DLD1 (cell line): ENCODE data around the gene RTP5.

ENCODE experiments used
- in situ Hi-C: cut with HindIII; loops from 2 replicates; pipeline ENCODE4 v1.10.0; 2017; ENCODE audit warnings: low sequenced_read_pairs

The RTP5 gene

DNA sequence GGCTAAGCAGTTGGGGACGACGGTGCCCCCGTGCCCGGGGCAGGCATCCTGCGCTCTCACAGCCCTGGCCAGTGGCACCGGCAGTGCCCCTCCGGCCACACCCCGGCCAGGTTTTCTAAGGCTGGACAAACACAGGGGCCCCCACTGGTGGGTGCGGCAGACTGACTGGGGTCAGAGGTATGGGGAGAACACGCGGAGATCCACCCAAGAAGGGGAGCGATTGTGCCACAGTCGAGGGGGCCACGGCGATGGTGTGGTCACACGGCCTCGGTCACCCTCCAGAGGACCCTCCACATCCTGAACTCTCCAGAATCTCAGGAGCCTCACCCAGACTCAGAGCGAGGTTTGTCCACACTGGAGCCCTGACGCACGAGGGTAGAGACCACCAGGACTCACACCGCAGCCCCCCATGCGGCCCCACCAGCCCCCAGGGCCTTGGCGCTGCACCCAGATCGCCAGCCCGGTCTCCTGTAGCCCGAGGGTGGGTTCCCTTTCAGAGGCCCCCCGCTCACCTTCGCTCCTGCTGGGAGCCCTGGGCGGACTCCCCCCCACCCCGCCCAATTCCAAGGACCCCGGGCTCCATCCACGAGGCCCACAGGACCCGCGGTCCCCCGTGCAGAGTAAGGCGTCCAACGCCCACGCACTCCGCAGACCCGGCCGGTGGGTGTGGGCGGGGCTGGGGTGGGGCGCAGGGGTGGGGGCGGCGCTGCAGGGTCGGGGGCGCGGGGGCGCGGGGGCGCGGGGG lies 26.0 kb upstream of the RTP5 start:
- in situ Hi-C loops = no loop called here

DNA sequence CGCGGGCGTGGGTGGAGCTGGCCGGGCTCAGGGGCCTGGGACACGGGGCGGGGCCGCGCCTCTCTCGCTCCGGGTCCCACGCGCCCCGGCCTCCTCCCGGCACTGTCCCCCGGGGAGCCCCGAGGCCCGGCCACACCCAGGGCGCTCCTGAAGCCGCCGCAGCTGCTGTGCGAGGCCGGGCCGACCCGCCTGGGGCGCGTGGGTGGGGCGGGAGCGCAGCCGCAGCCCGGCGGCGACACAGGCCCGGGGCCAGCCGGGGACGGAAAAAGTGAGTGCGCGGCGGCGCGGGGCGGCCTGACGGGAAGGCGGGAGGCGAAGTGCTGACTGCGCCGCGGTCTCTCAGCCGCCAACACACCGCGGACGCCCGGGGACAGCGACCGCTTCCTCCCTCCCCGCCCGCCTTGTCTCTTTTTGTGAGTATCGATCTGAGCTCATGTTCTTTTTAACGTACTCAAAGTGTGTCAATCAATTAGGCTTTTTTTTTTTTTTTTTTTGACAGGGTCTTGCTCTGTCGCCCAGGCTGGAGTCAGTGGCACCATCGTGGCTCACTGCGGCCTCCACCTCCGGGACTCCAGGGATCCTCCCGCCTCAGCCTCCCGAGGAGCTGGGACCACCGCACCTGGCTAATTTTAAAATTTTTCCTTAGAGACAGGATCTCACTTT lies 25.3 kb upstream of the RTP5 start:
- in situ Hi-C loops = no loop called here

DNA sequence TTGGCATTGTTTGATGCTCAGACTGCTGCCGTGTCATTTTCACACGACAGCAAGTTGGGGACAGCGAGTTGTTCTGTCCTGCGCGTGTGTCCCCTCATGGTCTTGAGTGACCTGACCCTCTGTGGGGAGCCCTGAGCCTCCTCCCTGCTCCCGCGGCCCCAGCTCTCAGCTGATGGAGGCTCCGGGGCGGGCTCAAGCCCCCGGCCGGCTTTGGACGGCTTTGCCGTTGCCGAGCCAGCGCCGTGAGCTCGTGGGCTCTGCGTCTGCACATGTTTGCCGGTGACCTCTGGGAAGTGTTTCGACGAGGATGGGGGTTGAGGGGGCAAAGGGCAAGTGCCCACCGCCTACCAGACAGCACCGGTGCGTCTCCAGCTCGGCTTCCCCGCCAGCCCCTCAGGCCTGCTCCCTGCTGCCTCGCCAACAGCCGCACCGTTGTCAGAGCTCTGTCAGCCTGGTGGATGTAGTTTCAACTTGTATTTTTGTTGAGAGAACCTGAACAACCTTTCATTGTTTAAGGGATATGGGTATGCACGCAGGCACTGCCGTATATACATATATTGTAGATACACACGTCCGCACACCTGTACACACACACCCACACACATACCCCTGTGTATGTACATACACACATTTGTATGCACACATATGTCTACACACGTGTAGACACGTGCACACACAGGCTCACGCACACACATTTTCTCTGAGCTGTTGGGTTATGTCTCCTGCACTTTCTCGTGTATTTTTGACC lies 24.5 kb upstream of the RTP5 start:
- in situ Hi-C loops = no loop called here

DNA sequence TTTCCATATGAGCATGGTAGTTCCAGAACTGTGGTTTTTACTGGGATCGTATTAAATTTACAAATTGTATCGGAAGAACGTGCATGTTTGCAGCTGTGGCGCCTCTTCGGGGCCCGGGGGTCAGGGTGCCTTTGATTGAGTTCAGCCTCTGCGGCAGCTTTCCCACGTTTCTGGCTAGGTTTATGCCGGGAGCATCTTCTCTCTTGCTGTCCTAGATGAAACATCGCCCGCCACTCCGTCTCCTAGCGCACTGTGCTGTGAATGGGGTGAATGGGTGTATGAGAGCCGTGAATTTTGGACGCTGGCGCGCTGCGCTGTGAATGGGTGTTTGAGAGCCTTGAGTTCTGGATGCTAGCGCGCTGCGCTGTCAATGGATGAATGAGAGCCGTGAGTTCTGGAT lies 23.1 kb upstream of the RTP5 start:
- in situ Hi-C loops = no loop called here

DNA sequence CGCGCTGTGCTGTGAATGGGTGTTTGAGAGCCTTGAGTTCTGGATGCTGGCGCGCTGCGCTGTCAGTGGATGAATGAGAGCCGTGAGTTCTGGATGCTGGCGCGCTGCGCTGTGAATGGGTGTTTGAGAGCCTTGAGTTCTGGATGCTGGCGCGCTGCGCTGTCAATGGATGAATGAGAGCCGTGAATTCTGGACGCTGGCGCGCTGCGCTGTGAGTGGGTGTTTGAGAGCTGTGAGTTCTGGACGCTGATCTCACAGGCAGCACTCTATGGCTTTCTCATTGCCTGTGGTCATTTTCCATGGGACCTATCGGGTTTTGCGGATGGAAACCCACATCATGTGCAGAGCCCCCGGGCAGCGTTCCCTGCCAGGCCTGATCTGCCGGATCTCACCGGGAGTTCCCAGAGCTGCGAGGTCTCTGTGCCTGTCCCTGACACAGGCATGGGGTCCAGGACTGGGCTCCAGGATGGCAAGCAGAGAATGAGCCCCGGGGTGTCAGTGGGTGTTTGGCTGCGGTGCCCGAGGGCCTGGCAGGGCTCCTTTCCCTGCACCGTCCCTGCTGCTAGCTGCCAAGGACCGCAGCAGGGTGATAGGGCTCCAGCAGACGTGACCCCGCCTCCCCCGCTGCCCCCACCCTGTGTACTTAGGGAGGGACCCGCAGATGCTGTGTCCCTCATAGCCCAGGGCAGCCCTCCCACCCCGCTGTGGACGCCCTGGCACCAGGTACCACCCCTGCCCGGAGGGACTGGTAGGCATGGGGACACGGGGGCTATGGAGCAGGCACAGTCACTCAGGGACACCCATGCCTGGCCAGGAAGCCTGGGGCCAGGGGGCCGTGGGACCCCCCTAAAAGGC lies 20.5 kb upstream of the RTP5 start:
- in situ Hi-C loops = no loop called here

DNA sequence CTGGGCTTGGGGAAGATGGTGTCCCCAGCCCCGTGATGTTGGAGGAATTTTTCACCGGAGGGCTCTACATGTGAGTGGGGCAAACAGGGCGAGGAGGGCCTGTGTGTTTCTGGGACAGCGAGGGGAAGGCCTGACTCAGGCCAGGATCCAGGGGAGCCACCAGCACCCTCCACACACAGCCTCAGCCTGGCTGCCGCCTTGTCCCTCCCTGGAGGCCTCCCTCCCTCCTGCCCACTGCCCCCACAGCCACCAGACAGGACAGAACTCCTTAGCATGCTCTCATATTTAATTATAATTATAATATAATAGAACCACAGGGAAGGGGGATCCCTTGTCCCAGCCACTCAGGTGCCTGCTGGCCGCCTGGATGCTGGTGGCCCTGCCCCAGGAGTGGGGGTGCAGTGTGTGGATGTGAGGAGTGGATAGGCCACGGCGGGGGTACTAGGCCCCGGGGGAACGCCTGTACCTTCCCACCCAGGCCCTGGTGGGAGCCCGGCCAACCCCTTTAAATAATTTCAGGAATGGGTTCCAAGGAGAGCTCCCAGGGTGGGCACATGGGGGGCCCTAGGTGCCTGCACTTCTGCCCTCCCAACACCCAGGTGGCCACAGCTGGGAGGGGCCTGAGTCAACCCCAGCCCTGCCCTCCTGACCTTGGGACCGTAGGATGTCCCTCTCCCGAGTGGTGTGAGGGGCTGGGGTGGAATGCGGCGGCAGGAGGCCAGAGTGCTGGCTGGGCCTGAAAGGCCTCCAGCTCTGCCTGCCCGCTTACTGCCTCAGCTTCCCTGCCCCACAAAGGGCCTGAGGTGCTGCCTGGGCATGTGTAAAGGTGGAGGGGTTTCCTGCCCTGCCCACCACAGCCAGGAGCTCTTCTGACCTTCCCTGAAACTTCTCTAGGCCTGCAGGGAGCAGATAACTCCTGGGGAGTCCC lies 19.6 kb upstream of the RTP5 start:
- in situ Hi-C loops = no loop called here

DNA sequence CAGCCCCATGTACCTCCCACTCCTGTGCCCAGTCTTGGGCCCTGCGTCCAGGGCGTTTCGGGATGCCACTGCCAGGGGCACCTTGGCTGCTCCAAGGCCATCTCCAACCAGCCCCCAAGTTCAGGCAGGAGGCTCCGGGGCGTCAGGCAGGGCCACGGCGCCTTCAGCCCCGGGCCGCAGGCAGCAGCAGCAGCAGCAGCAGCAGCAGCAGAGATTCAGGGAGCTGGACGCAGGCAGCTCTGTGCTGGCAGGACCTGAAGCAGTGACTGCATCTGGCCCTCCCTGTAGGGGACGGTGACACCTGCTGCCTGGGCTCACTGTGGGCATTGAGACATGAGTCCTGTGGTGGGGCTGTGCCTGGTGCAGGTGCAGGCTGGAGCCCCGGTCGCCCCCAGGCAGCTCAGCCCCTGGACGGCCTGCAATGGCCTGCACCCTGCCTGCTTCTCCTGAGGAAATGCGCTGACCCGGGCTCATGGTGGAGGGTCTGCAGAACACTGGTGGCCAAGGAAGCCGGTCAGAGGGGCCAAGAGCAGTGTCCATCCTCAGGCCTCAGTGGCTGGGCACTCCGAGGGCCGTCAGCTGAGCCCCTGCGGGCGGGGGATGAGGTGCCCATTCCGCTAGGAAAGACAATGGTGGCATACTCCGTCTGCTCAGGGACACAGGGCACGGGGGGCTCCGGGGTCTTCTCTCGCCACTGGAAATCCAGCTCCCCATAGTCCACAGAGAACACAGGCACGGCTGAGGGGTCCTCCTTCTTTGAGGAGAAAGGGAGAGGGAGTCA lies 18.8 kb upstream of the RTP5 start:
- in situ Hi-C loops = no loop called here

DNA sequence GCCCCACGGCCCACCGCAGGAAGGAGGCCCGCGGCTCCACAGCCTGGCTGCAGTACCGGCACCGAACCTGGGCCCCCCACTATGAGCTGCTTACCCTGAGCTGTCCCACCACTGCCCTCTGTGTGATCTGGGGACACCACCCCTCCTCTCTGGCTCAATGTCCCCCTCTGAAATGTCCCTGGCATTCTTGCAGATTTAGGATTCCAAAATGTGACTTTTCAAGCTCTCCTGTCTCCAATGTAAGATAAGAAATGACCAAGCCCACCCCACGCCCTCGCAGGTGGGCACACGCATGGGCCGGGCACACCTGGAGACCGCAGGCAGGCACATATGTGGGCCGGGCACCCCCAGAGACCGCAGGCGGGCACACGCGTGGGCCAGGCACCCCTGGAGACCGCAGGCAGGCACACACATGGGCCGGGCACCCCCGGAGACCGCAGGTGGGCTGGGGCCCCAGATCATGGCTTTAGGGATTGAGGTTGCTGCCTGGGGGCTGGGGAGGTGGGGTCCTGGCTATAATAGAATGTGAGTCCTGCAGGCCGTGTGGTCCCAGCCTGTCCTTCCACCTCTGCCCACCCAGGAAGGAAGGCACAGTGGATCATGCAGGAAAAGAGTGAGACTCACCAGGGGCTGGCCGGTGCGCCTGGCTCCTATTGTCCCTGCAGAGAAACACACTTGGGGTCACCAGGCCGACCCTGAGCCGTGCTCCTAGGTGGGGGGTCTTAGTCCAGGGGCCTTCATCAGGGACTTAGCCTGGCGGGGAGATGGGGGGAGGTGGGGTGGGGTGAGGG lies 18.0 kb upstream of the RTP5 start:
- in situ Hi-C loops = no loop called here

DNA sequence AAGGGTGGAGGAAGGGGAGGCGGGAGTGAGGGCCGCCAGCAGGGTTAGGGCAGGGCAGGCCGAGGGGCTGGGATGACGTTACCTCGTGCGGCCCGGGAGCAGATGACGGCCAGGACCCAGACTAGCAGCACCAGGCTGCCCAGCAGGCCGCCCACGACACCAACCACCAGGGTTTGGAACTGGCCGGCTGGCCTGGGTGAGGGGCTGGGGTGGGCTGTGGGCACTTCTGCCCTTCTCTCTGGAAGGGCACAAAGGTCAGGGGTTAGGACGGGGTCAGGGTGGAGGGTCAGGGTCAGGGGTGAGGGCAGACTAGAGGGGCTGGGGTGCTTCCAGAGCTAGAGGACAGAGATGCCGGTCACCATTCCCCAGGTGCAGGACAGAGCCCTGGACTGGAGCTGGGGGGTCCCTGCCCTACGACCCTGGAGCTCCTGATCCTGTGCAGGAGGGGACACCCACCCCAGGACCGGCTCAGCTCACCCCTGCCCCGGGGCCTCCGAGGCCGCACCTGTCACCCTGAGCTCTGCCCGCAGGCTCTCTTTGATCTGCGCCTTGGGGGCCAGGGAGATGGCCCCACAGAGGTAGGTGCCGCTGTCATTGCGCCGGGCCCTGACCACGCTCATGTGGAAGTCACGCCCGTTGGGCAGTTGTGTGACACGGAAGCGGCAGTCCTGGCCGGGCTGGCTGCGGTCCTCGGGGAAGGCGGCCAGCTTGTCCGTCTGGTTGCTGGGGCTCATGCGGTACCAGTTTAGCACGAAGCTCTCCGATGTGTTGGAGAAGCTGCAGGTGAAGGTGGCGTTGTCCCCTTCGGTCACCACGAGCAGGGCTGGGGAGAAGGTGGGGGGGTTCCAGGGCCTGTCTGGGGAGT lies 17.2 kb upstream of the RTP5 start:
- in situ Hi-C loops = no loop called here

DNA sequence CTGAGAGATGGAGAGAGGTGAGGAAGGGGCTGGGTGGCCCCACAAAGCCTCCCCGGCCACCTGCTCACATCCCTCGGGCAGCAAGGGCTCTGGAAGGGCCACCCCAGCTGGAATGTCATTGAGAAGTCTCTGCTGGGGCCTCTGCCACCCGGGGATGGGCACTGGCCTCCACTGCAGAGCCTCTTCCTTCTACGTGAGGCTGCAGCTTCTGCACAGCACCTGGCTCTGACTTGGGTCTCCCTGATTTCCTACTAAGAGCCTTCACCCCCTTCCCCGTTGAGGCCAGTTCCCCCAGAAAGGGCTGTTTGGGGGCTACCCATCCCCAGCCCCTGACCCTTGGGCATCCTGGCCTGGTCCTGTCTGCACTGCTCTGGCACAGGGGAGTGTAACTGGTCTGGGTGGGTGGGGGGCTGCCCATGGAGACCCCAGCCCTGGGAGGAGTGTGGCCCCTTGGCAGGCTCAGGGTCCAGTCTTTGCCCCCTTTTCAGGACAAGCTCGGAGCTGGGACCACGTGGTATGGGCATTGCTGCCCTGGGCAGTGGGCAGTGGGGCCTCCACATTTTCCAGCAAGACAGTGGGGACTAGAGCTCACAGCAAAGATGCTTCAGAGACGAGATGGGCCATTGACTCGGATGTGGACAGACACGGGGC lies 16.4 kb upstream of the RTP5 start:
- in situ Hi-C loops = no loop called here

DNA sequence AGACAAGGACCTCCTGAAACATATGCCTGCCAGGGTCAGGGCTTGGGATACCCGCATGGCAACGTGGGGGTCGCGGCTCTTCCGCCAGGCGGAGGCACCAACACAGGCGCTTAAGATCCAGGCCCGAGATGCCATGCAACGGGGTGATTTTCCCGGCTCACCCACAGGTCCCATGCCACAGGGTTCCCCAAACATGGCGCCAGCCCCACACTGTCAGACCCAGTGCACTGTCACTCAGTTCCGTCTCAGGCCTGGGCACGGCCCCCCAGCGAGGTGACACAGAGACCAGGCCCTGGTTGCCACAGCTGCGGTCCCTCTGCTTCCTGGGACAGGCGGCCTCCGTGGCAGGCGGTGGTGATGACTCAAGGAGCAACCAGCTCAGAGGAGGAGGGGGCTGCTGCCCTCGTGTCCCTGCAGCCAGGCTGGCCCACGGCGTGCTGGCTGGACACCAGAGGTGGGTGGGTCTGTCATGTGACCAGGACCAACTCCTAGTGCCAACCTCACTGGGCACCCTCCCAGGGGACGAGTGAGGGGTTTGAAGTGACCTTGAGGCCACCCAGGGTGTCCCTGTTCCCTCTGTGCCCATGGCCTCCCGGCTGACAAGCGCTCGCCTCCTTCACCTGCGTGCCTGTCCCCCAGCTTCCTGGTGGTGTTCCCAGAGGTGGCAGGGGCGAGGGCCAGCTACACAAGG lies 15.7 kb upstream of the RTP5 start:
- in situ Hi-C loops = no loop called here

DNA sequence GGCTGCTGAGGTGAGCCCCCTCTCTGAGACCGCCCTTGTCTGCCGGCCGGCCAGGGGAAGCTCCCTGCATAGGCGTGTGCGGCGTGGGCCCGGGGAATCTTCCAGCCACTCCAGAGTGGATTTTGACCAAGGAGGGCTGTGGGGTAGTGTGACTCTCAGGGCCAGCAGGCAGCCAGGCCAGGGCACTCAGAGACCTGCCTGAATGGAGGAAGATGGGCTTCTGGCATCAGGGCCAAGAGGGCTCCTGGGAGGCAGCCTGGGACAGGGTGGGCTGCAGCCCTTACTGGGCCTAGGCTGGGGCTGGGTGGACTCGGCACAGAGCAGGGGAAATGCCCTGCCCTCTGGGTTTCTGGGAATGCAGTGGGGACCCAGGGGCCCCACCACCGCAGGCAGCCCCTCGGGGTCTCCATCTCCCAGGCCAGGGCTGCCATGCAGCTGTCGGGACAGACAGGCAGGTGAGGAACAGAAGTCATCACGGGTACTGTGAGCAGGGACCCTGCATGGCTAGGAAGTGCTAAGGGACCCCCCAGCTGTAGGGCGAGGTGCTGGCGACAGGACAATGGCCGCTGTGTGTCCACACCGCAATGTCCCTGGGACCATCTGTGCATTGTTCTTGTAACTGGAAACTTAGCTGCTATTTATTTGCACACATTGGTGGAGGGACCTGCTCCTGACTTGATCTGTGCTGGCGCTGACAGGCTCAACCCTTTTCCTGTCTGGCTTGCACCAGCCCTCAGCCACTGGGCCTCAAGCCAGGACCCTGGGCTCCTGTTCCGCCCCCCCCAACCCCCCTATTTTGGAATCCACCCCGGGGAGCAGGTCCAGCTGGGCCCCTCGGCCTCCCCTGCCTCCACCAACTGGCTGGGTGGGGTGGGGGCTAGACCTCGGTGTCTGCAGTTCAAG lies 14.9 kb upstream of the RTP5 start:
- in situ Hi-C loops = no loop called here

DNA sequence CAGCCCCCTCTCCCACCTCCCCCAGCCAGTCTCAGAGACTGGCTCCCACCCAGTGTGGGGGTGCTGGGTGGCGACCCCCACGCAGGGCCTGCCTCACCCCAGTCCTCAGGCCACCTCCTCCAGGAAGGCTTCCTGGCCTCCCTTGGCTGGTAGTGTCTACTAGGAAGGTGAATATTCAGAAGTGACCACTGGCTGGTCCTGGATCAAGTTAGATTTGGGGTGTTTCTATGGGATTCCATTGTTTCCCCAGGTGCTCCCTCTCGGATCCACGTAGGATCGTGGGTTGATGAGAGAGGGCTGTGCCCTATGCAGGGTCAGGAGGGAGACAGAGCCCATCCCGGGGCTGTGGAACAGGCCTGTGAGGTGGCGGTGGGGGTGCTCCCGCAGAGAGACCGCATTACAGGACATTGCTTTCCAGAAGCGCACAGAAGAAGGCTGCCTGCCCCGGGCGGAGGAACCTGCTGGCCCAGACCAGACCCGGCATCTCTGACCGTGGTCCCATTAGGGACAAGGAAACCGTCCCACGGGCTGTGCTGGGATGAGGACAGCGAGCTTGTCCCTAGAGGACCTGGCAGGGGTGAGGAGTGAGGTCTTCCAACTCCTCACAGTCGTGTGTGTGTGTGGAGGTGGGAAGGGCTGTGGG lies 14.2 kb upstream of the RTP5 start:
- in situ Hi-C loops = no loop called here

DNA sequence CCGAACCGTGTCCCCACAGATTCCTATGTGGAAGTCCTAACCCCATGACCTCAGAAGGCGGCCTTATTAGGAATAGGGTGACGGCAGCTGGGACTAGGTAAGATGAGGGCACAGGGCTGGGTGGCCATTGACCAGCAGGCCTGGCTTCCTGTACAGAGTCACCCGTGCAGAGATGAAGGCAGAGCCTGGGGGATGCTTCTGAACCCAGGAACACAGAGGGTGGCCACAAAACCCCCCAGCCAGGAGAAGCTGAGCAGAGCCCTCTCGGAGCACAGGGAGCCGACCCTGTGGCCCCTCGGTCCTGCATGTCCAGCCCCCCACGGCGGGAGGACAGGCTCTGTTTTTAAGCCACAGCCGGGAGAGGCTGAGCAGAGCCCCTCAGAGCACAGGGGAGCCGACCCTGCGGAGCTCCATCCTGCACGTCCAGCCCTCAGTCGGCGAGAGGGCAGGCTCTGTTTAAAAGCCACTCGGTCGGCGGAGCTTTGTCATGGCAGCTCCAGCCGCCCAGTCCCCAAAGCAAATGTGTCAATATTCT lies 13.6 kb upstream of the RTP5 start:
- in situ Hi-C loops = no loop called here
